ENCODE results near the gene TSPOAP1. TPM values are rescaled to one million over a fixed set of nuclear protein-coding genes. Genes with fewer than 3 reads are reported as not detected.
A peak's percentile ranks its signal among the peaks of the same experiment; 100 is the strongest.

The TSPOAP1 gene
- total and polyA plus RNA-seq, 2 of the 13 experiments (the other 11 are each of a cell fraction or from before 2014, with no cell fraction given): not detected

DNA sequence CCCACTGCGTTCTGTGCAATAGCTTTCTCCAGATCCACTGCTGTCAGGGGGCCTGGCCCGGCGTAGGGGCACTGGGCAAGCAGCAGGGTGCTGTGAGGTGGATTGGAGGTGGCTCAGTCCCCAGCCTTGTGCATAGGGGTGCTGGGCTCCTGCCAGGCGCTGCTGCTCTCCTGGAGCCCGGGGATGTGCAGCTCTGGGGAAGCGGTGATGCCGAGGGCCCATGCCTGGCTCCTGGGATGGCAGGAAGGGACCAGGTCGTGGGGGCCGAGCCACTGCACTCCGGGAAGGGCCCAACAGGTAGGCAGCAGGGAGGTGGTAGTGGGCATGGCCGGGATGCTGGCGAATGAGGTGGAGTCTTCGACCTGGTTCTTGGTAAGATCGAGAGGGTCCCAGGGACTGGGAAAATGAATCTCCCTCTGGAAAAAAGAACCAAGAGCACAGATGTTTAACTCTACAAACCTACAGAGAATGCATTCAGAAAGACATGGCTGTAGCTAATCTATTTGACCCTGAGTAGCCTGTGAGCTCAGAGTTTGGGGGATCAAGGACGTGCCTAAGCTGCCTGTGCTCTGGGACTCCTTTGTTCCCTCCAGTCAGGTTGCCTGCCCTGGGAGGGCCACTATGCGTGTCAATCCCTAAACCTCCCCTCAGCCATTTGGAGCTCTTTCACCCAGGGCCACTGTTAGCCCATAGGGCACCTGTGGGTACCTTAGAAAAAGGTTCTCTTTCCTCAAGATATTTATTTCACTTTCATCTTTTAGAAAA lies 30.0 kb upstream of the TSPOAP1 start (continued):
- TF ChIP-seq, protein P1, sequence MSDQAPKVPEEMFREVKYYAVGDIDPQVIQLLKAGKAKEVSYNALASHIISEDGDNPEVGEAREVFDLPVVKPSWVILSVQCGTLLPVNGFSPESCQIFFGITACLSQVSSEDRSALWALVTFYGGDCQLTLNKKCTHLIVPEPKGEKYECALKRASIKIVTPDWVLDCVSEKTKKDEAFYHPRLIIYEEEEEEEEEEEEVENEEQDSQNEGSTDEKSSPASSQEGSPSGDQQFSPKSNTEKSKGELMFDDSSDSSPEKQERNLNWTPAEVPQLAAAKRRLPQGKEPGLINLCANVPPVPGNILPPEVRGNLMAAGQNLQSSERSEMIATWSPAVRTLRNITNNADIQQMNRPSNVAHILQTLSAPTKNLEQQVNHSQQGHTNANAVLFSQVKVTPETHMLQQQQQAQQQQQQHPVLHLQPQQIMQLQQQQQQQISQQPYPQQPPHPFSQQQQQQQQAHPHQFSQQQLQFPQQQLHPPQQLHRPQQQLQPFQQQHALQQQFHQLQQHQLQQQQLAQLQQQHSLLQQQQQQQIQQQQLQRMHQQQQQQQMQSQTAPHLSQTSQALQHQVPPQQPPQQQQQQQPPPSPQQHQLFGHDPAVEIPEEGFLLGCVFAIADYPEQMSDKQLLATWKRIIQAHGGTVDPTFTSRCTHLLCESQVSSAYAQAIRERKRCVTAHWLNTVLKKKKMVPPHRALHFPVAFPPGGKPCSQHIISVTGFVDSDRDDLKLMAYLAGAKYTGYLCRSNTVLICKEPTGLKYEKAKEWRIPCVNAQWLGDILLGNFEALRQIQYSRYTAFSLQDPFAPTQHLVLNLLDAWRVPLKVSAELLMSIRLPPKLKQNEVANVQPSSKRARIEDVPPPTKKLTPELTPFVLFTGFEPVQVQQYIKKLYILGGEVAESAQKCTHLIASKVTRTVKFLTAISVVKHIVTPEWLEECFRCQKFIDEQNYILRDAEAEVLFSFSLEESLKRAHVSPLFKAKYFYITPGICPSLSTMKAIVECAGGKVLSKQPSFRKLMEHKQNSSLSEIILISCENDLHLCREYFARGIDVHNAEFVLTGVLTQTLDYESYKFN (CRISPR knock-in tag; conservative IDR thresholded peaks at IDR 0.05): 0 out of 2 replicates have a peak, but pooled peaks have one; percentile 41
- TF ChIP-seq CENPT (CRISPR knock-in tag; IDR thresholded peaks at IDR 0.05; ENCODE audit: low read depth) (0 out of 2 replicates have a peak, but pooled peaks have one; percentile 39), HDAC1 (CRISPR knock-in tag; IDR thresholded peaks at IDR 0.05) (peak; percentile 47; the same call in 1 of the 2 replicates), RBFOX2 (IDR thresholded peaks at IDR 0.05; ENCODE audit: low read depth, low read length) (peak; percentile 36; the same call in 1 of the 2 replicates), HOXA3 (CRISPR knock-in tag; IDR thresholded peaks at IDR 0.05) (0 out of 2 replicates have a peak, but pooled peaks have one; percentile 42), ZBTB3 (CRISPR knock-in tag; IDR thresholded peaks at IDR 0.05; ENCODE audit: borderline replicate concordance, low read depth) (no peak), KLF13 (CRISPR knock-in tag; IDR thresholded peaks at IDR 0.05) (no peak), ZNF589 (CRISPR knock-in tag; conservative IDR thresholded peaks at IDR 0.05) (peak; percentile 65; the same call in 1 of the 2 replicates), ZNF430 (CRISPR knock-in tag; IDR thresholded peaks at IDR 0.05) (0 out of 2 replicates have a peak, but pooled peaks have one; percentile 10), RBM22 (optimal IDR thresholded peaks at IDR 0.05; ENCODE audit: low read length) (peak; percentile 80)
- TF ChIP-seq, protein P2, sequence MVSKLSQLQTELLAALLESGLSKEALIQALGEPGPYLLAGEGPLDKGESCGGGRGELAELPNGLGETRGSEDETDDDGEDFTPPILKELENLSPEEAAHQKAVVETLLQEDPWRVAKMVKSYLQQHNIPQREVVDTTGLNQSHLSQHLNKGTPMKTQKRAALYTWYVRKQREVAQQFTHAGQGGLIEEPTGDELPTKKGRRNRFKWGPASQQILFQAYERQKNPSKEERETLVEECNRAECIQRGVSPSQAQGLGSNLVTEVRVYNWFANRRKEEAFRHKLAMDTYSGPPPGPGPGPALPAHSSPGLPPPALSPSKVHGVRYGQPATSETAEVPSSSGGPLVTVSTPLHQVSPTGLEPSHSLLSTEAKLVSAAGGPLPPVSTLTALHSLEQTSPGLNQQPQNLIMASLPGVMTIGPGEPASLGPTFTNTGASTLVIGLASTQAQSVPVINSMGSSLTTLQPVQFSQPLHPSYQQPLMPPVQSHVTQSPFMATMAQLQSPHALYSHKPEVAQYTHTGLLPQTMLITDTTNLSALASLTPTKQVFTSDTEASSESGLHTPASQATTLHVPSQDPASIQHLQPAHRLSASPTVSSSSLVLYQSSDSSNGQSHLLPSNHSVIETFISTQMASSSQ (IDR thresholded peaks at IDR 0.05; ENCODE audit: low read depth): no peak
- TF ChIP-seq, protein P2 (CRISPR knock-in tag; IDR thresholded peaks at IDR 0.05; ENCODE audit: borderline replicate concordance): peak; percentile 64; the same call in 1 of the 2 replicates
- TF ChIP-seq, protein P3, sequence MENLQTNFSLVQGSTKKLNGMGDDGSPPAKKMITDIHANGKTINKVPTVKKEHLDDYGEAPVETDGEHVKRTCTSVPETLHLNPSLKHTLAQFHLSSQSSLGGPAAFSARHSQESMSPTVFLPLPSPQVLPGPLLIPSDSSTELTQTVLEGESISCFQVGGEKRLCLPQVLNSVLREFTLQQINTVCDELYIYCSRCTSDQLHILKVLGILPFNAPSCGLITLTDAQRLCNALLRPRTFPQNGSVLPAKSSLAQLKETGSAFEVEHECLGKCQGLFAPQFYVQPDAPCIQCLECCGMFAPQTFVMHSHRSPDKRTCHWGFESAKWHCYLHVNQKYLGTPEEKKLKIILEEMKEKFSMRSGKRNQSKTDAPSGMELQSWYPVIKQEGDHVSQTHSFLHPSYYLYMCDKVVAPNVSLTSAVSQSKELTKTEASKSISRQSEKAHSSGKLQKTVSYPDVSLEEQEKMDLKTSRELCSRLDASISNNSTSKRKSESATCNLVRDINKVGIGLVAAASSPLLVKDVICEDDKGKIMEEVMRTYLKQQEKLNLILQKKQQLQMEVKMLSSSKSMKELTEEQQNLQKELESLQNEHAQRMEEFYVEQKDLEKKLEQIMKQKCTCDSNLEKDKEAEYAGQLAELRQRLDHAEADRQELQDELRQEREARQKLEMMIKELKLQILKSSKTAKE (CRISPR knock-in tag; IDR thresholded peaks at IDR 0.05; ENCODE audit: borderline replicate concordance): 0 out of 2 replicates have a peak, but pooled peaks have one; percentile 12

Measured in HepG2 (cell line).